GM18508 (cell line): ENCODE measurements around the gene GLIS1.

ENCODE experiments used
- ATAC-seq: cut with Tn5 transposase; IDR thresholded peaks from one replicate; pipeline ENCODE4 v1.9.1; 2021; ENCODE audit warnings: moderate number of reproducible peaks; ENCODE audit not compliant: insufficient read depth, unreplicated experiment

GLIS1 gene

DNA sequence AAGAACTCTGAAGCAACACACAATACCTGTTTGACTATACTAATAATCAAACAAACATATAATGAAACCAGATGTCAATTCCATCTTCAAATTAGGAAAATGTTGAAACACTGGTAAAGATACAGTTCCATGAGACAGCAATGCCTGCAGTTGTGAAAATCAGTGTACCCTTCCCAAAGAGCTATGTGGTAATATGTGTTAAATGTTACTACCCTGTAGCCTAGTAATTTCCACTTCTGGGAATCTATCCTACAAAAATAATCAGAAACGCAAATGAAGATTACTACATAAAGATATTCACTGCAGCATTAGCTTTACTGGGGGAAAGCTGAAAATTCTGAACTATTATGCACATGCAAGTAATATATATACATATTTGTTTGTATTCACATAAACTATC is 16.9 kb downstream of the GLIS1 start:
- no peak for ATAC-seq

DNA sequence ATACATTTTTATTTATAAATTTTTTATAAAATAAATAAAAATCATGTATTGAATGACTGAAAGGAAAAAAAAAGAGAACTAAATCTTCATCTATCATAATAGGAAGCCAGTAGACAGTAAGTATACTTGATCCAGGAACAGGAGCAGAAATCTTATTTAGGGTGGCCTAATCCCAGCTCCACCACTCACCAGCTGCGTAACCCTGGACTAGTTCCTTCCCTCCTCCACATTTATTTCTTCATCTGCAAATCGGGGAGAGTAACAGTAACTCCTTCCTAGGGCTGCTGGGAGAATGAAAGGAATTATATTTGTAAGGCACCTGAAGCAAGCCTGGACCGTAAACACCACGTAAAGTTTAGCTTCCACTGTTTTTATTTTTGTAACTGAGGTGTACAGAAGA is 17.9 kb downstream of the GLIS1 start:
- ATAC-seq = no peak

DNA sequence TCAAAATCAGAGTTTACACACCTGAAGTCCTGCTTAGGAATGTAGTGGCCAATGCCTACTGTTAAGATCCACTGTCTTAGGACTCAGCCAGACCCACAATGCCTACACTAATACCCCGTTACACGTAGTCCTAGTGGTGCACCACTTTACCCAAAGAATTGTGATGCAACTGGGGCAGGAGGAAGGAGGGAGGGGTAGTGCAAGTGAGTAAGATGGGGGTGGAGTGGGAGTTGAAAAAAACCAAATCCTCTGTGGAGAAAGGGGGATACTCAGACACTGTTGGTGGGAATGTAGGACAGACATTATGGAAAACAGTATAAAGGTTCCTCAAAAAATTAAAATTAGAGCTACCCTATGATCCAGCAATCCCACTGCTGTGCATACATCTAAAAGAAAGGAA is 19.5 kb downstream of the GLIS1 start:
- ATAC-seq = no peak

DNA sequence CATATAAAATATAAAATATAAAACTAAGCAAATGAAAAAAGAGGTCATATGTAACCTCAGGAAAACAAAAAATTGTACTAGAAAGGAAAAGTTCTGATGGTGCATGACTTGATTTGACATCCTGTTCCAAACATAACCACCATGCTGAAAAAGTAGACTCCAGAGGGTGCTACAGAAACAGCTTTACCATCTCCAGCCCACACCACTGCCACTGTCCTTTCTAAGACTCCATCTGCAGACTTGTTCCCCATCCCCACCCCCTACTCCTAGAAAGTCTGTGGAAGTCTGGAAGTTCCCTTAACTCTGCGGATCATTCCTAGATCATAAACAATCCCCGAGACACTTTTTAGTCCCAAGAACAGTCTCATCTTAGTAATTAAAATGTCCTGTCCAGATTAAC is 20.5 kb downstream of the GLIS1 start:
- no peak for ATAC-seq

DNA sequence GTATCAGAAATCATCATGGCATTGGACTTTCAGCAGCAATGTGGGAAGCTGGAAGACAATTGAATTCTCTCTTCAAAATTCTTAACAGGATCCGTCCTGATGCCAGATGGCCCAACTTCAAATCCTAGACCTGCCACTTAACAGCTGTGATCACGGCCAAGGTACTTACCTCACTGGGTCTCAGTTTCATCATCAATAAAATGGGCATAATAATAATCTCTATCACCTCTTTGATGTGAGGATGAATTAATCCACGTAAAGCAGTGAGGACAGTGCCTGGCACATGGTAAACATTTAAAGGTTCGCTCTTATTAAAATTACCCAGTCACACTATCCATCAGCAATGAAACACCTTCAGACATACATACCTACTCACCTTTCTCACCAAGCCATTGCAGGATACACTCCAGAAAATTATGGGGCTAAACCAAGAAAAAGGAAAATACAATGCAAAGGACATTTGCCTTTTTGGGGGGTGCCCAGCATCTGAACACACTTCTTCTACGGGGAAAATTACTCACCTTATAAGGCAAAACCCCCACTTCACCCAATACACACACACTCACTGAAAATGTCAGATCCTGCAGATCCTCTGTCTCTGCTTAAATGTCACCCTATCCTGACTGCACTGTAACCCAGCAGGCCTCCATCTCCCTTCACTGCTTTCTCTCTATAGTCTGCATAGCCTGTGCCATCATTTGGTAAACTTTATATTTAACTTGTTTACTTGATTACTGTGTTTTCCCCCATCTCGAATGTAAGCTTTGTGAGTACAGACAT is 21.7 kb downstream of the GLIS1 start:
- ATAC-seq = no peak

DNA sequence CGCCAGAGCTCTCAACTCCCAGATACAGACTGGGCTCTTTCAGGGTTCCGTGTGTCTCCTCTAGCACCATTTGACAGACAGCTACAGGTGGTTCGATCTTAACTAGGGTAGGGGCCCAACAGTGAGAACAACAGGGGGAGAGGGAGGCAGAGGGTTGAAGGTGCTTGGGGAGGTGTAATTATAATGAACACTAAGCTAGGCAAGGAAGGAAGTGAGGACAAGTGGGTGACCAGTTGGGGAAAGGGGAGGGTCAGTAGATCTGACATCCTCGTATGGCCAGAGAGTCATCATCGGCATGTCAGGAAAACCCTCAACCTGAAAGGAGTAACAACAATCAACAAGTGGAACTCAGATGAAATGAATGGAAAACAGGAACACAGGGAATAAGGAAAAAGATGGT is 22.8 kb downstream of the GLIS1 start:
- no peak for ATAC-seq

DNA sequence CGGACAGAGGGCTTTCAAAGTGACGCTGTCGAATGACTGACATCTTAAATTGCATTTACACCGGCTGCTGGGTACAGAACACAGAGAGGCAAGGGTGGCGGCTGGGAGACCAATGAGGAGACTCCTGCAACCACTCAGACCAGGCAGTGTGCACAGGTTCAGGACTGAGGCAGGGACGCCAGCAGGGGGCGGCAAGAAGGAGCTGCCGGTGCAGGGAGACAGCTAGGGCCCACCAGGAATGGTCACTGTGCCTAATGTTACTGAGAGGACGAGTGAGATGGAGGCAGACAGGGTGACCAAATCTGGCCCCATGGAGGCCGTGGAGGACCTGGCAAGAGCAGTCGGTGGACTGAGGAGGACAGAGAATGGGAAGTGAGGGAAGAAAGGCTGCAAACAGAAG is 23.5 kb downstream of the GLIS1 start:
- no peak for ATAC-seq

DNA sequence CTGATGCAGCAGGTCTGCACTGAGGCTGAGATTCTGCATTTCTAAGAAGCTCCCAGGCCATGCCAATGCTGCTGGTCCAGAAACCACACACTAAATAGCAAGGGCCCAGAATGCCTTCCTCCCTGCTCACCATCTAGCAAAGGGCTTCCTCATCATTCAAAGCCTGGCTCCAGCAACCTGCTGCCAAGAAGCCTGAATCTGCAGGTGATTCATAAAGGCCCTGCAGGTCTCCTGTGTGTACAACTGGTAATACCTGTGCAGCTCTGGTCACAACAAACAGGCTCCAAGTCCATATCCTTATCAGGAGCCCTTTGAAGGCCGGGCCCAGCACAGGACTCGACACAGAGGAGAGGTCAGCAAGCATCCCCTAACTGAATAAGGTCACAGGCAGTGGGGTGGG is 26.7 kb downstream of the GLIS1 start:
- ATAC-seq = no peak

DNA sequence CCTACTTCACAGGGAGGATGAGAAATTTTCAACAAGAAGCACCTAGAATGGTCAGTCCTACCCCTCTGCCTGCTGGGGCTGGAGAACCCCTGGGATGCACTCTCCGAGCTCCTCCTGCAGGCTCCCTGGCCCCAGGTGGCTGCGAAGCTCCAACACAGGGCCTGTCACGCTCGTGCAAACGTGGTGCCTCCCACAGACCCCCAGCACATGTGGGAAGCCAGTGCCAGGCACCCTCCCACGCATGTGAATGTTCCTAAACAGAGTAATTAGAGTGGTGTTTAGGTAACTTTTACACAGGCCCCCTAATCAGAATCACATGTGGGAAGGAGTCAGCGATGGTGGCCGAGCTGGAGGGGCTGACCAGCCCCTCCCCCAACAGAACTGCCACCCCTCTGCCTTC is 28.4 kb downstream of the GLIS1 start:
- ATAC-seq = no peak

- ATAC-seq = no peak
Observed at GRCh38 chr1:53708687-53709086, 30.3 kb downstream of the GLIS1 start.

GRCh38 chr1:53706356-53706755 is 32.6 kb downstream of the GLIS1 start:
- no peak for ATAC-seq

DNA sequence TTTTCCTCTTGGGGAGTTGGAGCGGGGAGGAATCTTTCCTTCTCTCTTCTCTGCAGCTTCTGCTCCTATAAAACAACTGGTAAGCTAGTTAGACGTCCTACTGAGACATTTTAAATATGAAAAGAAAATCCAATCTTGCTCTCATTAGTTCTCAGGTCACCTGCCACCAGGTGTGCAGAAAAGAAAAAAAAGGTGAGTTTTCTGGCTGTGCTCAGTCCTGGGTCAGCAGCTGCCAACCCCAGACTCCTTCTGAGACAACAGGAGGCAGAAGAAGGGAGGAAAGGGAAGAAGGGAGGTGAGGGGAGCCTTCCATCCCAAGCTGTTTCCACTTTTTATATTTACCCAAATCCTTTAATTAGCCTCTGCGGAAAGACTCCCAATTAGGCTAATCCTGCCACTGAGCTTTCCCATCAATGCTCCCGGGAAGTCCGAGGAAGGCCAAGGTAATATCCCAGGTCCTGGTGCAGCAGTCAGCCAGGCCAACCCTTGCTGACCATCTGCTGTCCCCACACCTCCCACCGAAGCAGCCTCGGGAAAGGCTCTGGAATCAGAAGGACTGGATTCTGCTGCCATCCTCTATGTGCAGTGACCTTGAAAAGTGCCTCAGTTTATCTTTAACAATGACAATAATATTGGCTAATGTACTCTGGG is 33.4 kb downstream of the GLIS1 start:
- ATAC-seq = no peak

DNA sequence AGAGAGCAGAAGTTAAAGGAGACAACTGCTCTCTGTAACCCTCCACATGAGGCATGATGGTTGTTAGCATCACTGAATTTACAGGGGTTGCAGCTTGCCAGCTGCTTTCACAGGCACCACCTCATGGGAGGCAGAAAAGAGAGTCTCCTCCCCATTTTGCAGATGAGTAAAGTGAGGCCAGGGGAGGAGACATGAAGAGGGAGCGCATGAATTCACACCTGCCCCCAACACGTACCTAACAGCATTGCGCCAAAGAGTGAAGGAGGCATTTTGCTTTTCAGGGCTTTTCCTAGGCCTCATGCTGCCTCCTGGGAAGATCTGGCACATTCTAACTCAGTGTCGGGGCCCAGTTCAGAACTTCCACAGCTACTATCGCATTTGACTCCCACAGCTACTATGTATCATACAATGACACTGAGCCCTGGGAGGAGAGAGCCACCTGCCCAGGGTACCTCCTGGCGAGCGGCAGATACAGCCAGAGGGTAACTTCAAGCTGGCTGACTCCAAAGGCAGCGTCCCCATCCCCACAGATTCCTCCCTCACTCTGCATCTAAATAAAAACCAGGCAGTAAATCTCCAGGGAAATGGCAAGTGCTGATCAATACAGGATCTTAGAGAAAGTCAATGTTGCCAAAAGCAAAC is 34.0 kb downstream of the GLIS1 start:
- ATAC-seq = no peak

DNA sequence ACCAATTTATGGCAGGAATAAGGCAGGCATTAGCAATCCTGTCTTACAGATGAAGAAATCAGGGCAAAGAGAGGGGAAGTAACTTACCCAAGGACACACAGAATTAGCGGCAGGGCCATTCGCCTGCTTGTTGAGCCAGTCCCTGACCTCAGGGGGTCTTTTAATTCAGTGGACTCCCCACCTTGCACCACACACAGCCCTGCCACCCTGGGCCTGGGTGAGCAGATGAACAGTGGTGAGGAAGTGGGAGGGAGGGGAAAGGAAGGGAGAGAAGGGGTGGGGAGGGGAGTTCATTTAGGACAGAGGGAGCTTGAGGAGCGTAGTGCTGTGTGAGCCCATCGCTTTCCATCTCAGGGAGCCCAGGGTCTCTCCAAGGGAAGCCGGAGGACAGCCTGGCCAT is 34.7 kb downstream of the GLIS1 start:
- ATAC-seq = no peak

GRCh38 chr1:53703174-53703573 is 35.8 kb downstream of the GLIS1 start:
- no peak for ATAC-seq

- no peak for ATAC-seq
Observed at GRCh38 chr1:53702341-53702740, 36.6 kb downstream of the GLIS1 start.

GRCh38 chr1:53700776-53701175 is 38.2 kb downstream of the GLIS1 start:
- no peak for ATAC-seq

DNA sequence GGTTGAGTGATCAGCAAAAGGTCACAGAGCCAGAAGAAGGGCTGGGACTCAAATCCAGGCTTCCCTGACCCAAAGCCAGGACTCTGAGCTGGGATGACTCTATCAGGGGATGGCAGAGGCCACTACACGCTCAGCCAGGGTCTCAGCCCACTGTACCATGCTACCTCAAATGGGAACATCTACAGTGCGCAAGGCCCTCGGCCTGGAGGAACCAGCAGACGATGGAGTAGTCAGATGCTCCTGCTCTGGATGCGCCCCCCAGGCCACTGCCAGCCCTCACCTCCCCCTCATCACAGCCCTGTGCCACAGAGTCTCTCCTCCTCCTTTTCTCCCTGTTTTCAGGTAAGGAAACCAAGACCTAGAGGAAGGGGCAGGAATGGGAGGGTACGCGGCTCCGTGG is 39.0 kb downstream of the GLIS1 start:
- ATAC-seq = no peak

- no peak for ATAC-seq
Observed at GRCh38 chr1:53698384-53698980, 40.5 kb downstream of the GLIS1 start.

GRCh38 chr1:53697721-53698383 is 41.1 kb downstream of the GLIS1 start:
- ATAC-seq = no peak

DNA sequence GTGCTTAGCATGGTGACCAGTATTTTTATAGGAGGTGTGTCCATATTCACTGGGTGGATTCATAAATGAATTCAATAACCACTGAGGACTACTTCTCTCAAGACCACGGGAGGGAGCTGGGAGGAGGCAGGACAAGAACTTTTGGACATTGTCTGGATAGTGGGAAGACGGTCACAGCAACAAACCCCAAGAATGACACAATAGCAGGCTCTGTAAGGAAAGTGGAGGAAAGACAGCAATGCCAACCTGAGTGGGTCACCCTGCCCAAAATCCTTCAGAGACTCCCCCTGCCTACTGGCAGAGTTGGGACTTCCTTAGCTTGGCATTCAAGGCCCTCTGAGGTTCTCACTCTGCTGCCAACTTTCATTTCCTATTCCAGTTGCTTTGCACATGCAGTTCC is 42.0 kb downstream of the GLIS1 start:
- ATAC-seq = no peak
